Heart left ventricle (tissue), 16 donors: ENCODE results near the gene AIF1L. TPM values are rescaled to one million over a fixed set of nuclear protein-coding genes. Genes with fewer than 3 reads are reported as not detected.
A peak's percentile ranks its signal among the peaks of the same experiment; 100 is the strongest.

Experiments used
- ATAC-seq, 4 donors: fragments of 200-7000 bp; cut with Tn5 transposase; one replicate each; pipeline ENCODE4 v1.9.1; 2020 to 2022; ENCODE audit warnings: moderate library complexity in 4 of 4, mild to moderate bottlenecking in 3 of 4, moderate number of reproducible peaks in 1 of 4
- DNase-seq, 5 donors: peaks; one replicate each; pipeline ENCODE4 v3.0.0-alpha.2; 2020
- H3K27ac ChIP-seq, 12 donors: fragments of 200-600 bp; sonication (generic) in 4 of 12; one replicate each; pipeline versions ENCODE4 v1.5.0 to v1.8.0; 2016 to 2022; ENCODE audit warnings: mild to moderate bottlenecking in 2 of 12
- H3K27me3 ChIP-seq, 9 donors: fragments of 200-600 bp; sonication (generic) in 2 of 9; one replicate each; pipeline versions ENCODE4 v1.5.1 to v1.8.0; 2016 to 2022; ENCODE audit warnings: mild to moderate bottlenecking in 3 of 9
- H3K36me3 ChIP-seq, 9 donors: fragments of 200-600 bp; sonication (generic) in 2 of 9; one replicate each; pipeline versions ENCODE4 v1.5.0 to v1.8.0; 2018 to 2022; ENCODE audit warnings: mild to moderate bottlenecking in 2 of 9
- H3K4me1 ChIP-seq, 12 donors: fragments of 200-600 bp; sonication (generic) in 4 of 12; one replicate each; pipeline versions ENCODE4 v1.5.0 to v1.8.0; 2016 to 2022; ENCODE audit warnings: mild to moderate bottlenecking in 3 of 12
- H3K4me3 ChIP-seq, 12 donors: fragments of 200-600 bp; sonication (generic) in 4 of 12; one replicate each; pipeline versions ENCODE4 v1.5.0 to v1.8.0; 2017 to 2022; ENCODE audit warnings: mild to moderate bottlenecking in 9 of 12, moderate library complexity in 4 of 12
- H3K9me3 ChIP-seq, 12 donors: fragments of 200-600 bp; sonication (generic) in 4 of 12; one replicate each; pipeline versions ENCODE4 v1.5.0 to v1.8.0; 2016 to 2022; ENCODE audit warnings: mild to moderate bottlenecking in 1 of 12
- POLR2A ChIP-seq, 2 donors: fragments of 450-650 bp; IDR thresholded peaks; one replicate each; pipeline ENCODE4 v1.6.1; 2017; ENCODE audit warnings: antibody characterized with exemption in 2 of 2, mild to moderate bottlenecking in 2 of 2, moderate library complexity in 2 of 2
- WGBS, 4 donors: extraction: QIAGEN DNeasy Blood & Tissue Kit in 2 of 4; methylation state at CpG; one replicate each; pipeline versions ENCODE4 v1.1.5 to v1.1.7; 2013 to 2018; 5-methylcytosine and 5-hydroxymethylcytosine counted together
- intact Hi-C, 10 donors: fragments of 100-400 bp; cut with DNase I; formaldehyde crosslinking; loops; one replicate each; pipeline versions ENCODE4 v1.11.1 to v1.14.2; 2022
- polyA plus RNA-seq, 2 donors: library from polyadenylated mRNA; stranded (reverse); fragments of 200-250 nt; gene quantifications; one replicate each; pipeline ENCODE4 v1.2.3, GENCODE V29; 2013
- total RNA-seq, 9 donors: library from RNA; depleted of rRNA in 2 of 9; stranded (reverse); fragments of >200 nt in 2 of 9; fragmentation: NEBNext Ultra II Directional in 3 of 9; extraction: Animal tissue kit (Norgen Biotek cat#: 25700) in 3 of 9; gene quantifications; one replicate each; pipeline versions ENCODE4 v1.1.0 to v1.2.4, GENCODE V29; 2016 to 2023
- TF ChIP-seq, protein P1 (sequence below), 12 donors: fragments of 200-600 bp; sonication (generic) in 4 of 12; IDR thresholded peaks; one replicate each; pipeline versions ENCODE4 v1.5.0 to v1.8.0; 2018 to 2022; ENCODE audit warnings: antibody characterized with exemption in 12 of 12, mild to moderate bottlenecking in 5 of 12
- donor health status: ischemic (EF 13 %, LVEDD 7.1; RV severe dilation, severe dysfunction).
- donor health status: healthy with polysubstance abuse.
- donor health status: DM: no; HTN: yes; CAD: no.
- donor health status: DM: no; HTN: no; CAD: no.
- donor health status: ischemic (EF 25% LVEDD 6.9; RV normal size, moderate dysfunction).
- donor health status: ischemic (EF 25% LVEDD 5.7; RV mildly dilated, moderate dysfunction).
- donor health status: healthy.
- donor health status: DM: yes; HTN: yes; CAD: no.
- donor health status: ischemic (EF 35%, LVEDD 5.7; RV mildly dilated, moderate dysfunction).
- donor health status: nonischemic (EF 11% LVEDD 7.7; RV severe dilation, severe dysfunction).
- donor health status: DM: yes; HTN: yes; CAD: no.
- donor health status: PGD.
- donor health status: ischemic (EF 29% LVEDD 5.4; RV normal size, mild dysfunction).
- donor health status: nonischemic (EF 23%, LVEDD 6.1; RV moderate dilation, normal function).

AIF1L gene
- total and polyA plus RNA-seq, 11 donors, result 12.1 to 93.8 (median 23.1) TPM

- H3K4me3 ChIP-seq, result no peak overlapping the region
- peaks cover 0 to 6% (median 0%) of the 10 kb centered on the region in 12 donors for H3K4me1 ChIP-seq
- H3K9me3 ChIP-seq, result no peaks in the 10 kb centered on the region
- intact Hi-C loops, result loop anchor here in 2 of 10 donors (10.0 kb wide), 1 partner anchor 274 kb away; no protein-coding TSS in a partner anchor
- ATAC-seq (no peak), DNase-seq (no peak)
- TF ChIP-seq, protein P1, sequence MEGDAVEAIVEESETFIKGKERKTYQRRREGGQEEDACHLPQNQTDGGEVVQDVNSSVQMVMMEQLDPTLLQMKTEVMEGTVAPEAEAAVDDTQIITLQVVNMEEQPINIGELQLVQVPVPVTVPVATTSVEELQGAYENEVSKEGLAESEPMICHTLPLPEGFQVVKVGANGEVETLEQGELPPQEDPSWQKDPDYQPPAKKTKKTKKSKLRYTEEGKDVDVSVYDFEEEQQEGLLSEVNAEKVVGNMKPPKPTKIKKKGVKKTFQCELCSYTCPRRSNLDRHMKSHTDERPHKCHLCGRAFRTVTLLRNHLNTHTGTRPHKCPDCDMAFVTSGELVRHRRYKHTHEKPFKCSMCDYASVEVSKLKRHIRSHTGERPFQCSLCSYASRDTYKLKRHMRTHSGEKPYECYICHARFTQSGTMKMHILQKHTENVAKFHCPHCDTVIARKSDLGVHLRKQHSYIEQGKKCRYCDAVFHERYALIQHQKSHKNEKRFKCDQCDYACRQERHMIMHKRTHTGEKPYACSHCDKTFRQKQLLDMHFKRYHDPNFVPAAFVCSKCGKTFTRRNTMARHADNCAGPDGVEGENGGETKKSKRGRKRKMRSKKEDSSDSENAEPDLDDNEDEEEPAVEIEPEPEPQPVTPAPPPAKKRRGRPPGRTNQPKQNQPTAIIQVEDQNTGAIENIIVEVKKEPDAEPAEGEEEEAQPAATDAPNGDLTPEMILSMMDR (IDR thresholded peaks at IDR 0.05), result no peak
- no peak for TF ChIP-seq POLR2A (IDR thresholded peaks at IDR 0.05)
- no peaks in the 10 kb centered on the region for H3K36me3 ChIP-seq
- WGBS, 4 donors, result 77 to 81% (median 78%) methylated on average over 18 to 21 of the region's 21 CpGs
- no peaks in the 10 kb centered on the region for H3K27me3 ChIP-seq
- no peak overlapping the region for H3K27ac ChIP-seq
These were observed 35.3 kb upstream of the AIF1L start for GRCh38 chr9:131060900-131061630.

- TF ChIP-seq POLR2A (IDR thresholded peaks at IDR 0.05), result no peak
- TF ChIP-seq, protein P1 (IDR thresholded peaks at IDR 0.05), result no peak
- no peak overlapping the region for H3K4me3 ChIP-seq
- no peaks in the 10 kb centered on the region for H3K36me3 ChIP-seq
- intact Hi-C loops, result loop anchor here in 2 of 10 donors (10.0 kb wide), 1 partner anchor 272 kb away; no protein-coding TSS in a partner anchor
- peaks cover 0 to under 1% (median 0%) of the 10 kb centered on the region in 12 donors for H3K4me1 ChIP-seq
- H3K27me3 ChIP-seq, result no peaks in the 10 kb centered on the region
- no peak for ATAC-seq
- WGBS, 4 donors, result 80 to 86% (median 83%) methylated on average over 9 of the region's 9 CpGs
- no peak for DNase-seq
- H3K27ac ChIP-seq, result no peak overlapping the region
- no peaks in the 10 kb centered on the region for H3K9me3 ChIP-seq
These were observed 33.4 kb upstream of the AIF1L start for GRCh38 chr9:131062969-131063368.

DNA sequence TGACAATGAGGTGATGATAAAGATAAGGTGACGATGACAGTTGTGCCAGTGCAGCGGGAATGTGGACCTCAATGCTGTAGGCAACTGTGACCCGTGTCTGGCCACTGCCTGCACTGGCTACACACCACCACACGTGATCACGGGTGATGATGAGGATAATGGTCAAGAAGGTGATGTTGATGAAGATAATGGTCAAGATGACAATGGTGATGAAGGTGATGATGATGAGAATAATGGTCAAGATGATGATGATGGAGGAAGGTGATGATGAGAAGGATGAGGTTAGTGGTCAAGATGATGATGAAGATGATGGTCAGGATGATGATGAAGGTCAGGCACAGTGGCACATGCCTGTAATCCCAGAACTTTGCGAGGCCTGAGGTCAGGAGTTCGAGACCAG lies 30.7 kb upstream of the AIF1L start:
- Histone ChIP-seq H3K9me3 (no peaks in the 10 kb centered on the region), H3K27ac (no peak overlapping the region), H3K36me3 (no peaks in the 10 kb centered on the region), H3K4me3 (no peak overlapping the region), H3K27me3 (no peaks in the 10 kb centered on the region), H3K4me1 (peaks cover 0 to 10% (median 0%) of the 10 kb centered on the region in 12 donors)
- WGBS, 4 donors, result 90 to 94% (median 94%) methylated on average over 7 of the region's 7 CpGs
- ATAC-seq, result no peak
- TF ChIP-seq POLR2A (IDR thresholded peaks at IDR 0.05), result no peak
- TF ChIP-seq, protein P1 (IDR thresholded peaks at IDR 0.05), result no peak
- peak in 1 of 5 donors; percentile 14 for DNase-seq
- intact Hi-C loops, result loop anchor here in 2 of 10 donors (5.0 to 10.0 kb wide), 2 partner anchors 57 to 269 kb away; no protein-coding TSS in a partner anchor

- WGBS, 4 donors, result 66 to 85% (median 75%) methylated on average over 5 to 9 of the region's 9 CpGs
- no peak for ATAC-seq
These were observed 28.7 kb upstream of the AIF1L start for GRCh38 chr9:131067625-131068024.

More at GRCh38 chr9:131067625-131068024, 28.7 kb upstream of the AIF1L start:
- TF ChIP-seq, protein P1 (IDR thresholded peaks at IDR 0.05), result no peak
- TF ChIP-seq POLR2A (IDR thresholded peaks at IDR 0.05), result no peak
- Histone ChIP-seq H3K27me3 (no peaks in the 10 kb centered on the region), H3K27ac (no peak overlapping the region), H3K4me3 (no peak overlapping the region), H3K4me1 (peaks cover 0 to 10% (median 0%) of the 10 kb centered on the region in 12 donors), H3K9me3 (no peaks in the 10 kb centered on the region), H3K36me3 (no peaks in the 10 kb centered on the region)
- no peak for DNase-seq
- intact Hi-C loops, result loop anchor here in 2 of 10 donors (5.0 to 10.0 kb wide), 2 partner anchors 55 to 267 kb away; no protein-coding TSS in a partner anchor
